ENCODE results near the gene PHYH. TPM values are rescaled to one million over a fixed set of nuclear protein-coding genes. Genes with fewer than 3 reads are reported as not detected.
A peak's percentile ranks its signal among the peaks of the same experiment; 100 is the strongest.

The PHYH gene
- total and polyA plus RNA-seq, 2 donors from 2014 or later: 45.8 to 166 TPM

DNA sequence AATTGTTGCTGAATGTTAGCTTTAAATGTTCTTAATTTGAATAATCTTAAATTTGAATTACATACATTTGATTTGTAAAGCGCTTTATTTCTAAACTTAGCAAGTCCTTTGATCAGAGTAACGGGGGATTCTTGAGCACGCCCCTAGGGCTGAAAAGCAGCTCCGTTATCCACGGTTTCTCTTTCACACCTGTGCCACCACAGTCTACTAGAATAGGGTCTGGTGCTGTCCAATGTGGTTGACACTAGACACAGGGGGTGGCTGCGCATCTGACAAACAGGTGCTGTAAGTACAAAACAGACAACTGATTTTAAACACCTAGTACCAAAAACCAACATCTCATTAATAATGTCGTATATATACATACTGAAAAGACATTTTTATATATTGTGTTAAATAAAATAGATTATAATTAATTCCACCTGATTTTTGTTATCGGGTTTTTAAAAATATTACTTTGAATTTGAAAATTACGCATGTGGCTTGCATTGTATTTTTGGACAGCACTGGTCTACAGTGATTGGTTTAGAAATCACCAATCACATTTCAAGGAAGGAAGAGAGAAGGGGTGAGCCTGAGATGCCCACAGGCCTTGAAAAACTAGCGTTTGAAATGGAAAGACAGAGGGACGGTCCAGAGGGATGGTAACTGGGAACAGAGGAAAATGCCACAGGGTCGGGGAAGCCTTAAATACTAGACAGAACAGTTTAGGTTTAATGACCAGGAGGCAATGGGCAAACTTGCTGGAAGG lies 40.9 kb upstream of the PHYH start:
- intact Hi-C loops (cut with DNase I): no loop called here
- H3K4me1 ChIP-seq (ENCODE audit: control insufficient read depth in 2 of 3, insufficient read depth in 2 of 3, low read depth in 1 of 3, low read length in 3 of 3): peaks cover 0 to 5% (median 3%) of the 10 kb centered on the region in 3 donors
- DNase-seq (no peak), FAIRE-seq (no peak)
- TF ChIP-seq, protein P1, sequence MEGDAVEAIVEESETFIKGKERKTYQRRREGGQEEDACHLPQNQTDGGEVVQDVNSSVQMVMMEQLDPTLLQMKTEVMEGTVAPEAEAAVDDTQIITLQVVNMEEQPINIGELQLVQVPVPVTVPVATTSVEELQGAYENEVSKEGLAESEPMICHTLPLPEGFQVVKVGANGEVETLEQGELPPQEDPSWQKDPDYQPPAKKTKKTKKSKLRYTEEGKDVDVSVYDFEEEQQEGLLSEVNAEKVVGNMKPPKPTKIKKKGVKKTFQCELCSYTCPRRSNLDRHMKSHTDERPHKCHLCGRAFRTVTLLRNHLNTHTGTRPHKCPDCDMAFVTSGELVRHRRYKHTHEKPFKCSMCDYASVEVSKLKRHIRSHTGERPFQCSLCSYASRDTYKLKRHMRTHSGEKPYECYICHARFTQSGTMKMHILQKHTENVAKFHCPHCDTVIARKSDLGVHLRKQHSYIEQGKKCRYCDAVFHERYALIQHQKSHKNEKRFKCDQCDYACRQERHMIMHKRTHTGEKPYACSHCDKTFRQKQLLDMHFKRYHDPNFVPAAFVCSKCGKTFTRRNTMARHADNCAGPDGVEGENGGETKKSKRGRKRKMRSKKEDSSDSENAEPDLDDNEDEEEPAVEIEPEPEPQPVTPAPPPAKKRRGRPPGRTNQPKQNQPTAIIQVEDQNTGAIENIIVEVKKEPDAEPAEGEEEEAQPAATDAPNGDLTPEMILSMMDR (IDR thresholded peaks at IDR 0.05; ENCODE audit: borderline replicate concordance, extremely low read depth, insufficient read depth): no peak
- H3K27me3 ChIP-seq (ENCODE audit: control insufficient read depth, insufficient read depth, low read length): no peaks in the 10 kb centered on the region
- no peak overlapping the region for H3K9ac ChIP-seq (ENCODE audit: low read length in 3 of 3)
- peaks cover 0 to 20% (median 3%) of the 10 kb centered on the region in 3 donors for H3K36me3 ChIP-seq (ENCODE audit: control insufficient read depth in 2 of 3, insufficient read depth in 3 of 3, low read length in 3 of 3)
- no peak overlapping the region for H3K4me3 ChIP-seq (ENCODE audit: low read length in 3 of 3)
- no peaks in the 10 kb centered on the region for H3K9me3 ChIP-seq (ENCODE audit: control insufficient read depth in 2 of 3, insufficient read depth in 1 of 3, low read length in 3 of 3)
- H3K27ac ChIP-seq (ENCODE audit: low read depth in 2 of 2, low read length in 2 of 2): no peak overlapping the region

DNA sequence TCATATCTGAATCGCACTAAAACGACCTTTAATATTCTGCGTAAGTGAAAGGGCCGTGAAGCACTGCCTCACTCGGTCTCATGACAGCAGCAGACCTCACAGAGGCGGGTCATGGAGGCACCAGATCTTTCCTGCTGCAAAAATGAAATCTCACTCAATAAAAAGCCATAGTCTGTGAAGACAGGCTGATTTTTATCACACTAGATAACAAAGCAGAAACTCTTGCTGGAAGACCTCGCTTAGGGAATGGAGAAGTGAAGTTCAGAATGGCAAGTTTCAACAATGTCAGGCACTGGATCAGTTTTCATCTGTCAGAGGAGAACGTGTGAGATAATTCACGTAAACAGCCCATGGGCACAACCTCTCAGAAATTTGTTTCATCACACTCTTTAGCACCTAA lies 40.2 kb upstream of the PHYH start:
- Histone ChIP-seq H3K9ac (ENCODE audit: low read length in 3 of 3) (no peak overlapping the region), H3K27ac (ENCODE audit: low read depth in 2 of 2, low read length in 2 of 2) (no peak overlapping the region), H3K36me3 (ENCODE audit: control insufficient read depth in 2 of 3, insufficient read depth in 3 of 3, low read length in 3 of 3) (peaks cover 0 to 20% (median 3%) of the 10 kb centered on the region in 3 donors), H3K9me3 (ENCODE audit: control insufficient read depth in 2 of 3, insufficient read depth in 1 of 3, low read length in 3 of 3) (no peaks in the 10 kb centered on the region), H3K4me3 (ENCODE audit: low read length in 3 of 3) (no peak overlapping the region), H3K4me1 (ENCODE audit: control insufficient read depth in 2 of 3, insufficient read depth in 2 of 3, low read depth in 1 of 3, low read length in 3 of 3) (peaks cover 0 to 5% (median 3%) of the 10 kb centered on the region in 3 donors), H3K27me3 (ENCODE audit: control insufficient read depth, insufficient read depth, low read length) (no peaks in the 10 kb centered on the region)
- DNase-seq (no peak), FAIRE-seq (no peak)
- TF ChIP-seq, protein P1 (IDR thresholded peaks at IDR 0.05; ENCODE audit: borderline replicate concordance, extremely low read depth, insufficient read depth): no peak
- intact Hi-C loops (cut with DNase I): no loop called here

DNA sequence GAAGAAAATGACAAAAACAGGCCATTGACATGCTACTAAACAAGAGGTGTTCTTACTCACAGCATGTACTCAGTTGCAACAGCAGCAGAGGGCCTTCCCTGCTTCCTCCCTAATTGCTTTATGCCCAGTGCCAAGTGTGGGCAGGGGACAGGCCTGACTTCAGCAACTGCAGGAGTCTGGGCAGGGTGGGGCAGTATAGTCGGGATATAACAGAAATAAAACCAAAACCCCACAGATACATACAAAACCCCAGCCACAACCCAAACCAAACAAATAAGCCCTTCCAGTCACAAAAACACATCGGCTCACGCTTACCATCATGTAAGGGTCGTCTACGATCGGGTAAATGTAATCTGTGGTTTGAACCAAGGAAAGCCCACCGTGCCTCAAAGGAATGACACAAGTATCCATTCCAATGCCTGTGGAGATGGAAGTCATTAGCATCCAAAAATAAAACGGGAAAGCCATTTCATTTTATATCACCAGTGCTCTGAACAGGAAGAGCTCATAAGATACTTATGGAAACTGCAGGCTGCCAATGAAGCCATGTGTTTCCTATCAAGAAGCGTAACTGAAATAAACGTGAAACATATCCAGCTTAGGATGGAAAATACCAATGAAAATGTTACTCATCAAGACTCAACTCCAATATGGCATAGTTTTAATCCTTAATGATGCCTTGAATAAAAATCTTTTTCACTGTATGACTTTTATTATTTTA lies 38.7 kb upstream of the PHYH start:
- FAIRE-seq (no peak), DNase-seq (peak in 1 of 5 donors; percentile 47)
- Histone ChIP-seq H3K4me1 (ENCODE audit: control insufficient read depth in 2 of 3, insufficient read depth in 2 of 3, low read depth in 1 of 3, low read length in 3 of 3) (peaks cover 0 to 5% (median 3%) of the 10 kb centered on the region in 3 donors), H3K4me3 (ENCODE audit: low read length in 3 of 3) (no peak overlapping the region), H3K9me3 (ENCODE audit: control insufficient read depth in 2 of 3, insufficient read depth in 1 of 3, low read length in 3 of 3) (no peaks in the 10 kb centered on the region), H3K9ac (ENCODE audit: low read length in 3 of 3) (no peak overlapping the region), H3K27ac (ENCODE audit: low read depth in 2 of 2, low read length in 2 of 2) (no peak overlapping the region), H3K27me3 (ENCODE audit: control insufficient read depth, insufficient read depth, low read length) (no peaks in the 10 kb centered on the region), H3K36me3 (ENCODE audit: control insufficient read depth in 2 of 3, insufficient read depth in 3 of 3, low read length in 3 of 3) (peaks cover 0 to 20% (median 3%) of the 10 kb centered on the region in 3 donors)
- intact Hi-C loops (cut with DNase I): no loop called here
- TF ChIP-seq, protein P1 (IDR thresholded peaks at IDR 0.05; ENCODE audit: borderline replicate concordance, extremely low read depth, insufficient read depth): no peak
